Esophagus muscularis mucosa (tissue), 4 donors: ENCODE results near the gene PTPN6. TPM values are rescaled to one million over a fixed set of nuclear protein-coding genes. Genes with fewer than 3 reads are reported as not detected.

ENCODE experiments used
- DNase-seq: peaks from one replicate; pipeline ENCODE4 v3.0.0-alpha.2; 2017; ENCODE audit errors: extremely low spot score
- H3K27ac ChIP-seq, 4 donors: fragments of 200-600 bp; sonication (generic); replicated peaks in 1 of 4; 1 replicate in 3 of 4; 2 replicates in 1 of 4; pipeline ENCODE4 v1.5.1; 2016 to 2019; ENCODE audit warnings: mild to moderate bottlenecking in 1 of 4
- H3K27me3 ChIP-seq, 4 donors: fragments of 200-600 bp; sonication (generic); one replicate each; pipeline versions ENCODE4 v1.5.1 to v1.6.0; 2016 to 2019
- H3K36me3 ChIP-seq, 4 donors: fragments of 200-600 bp; sonication (generic); one replicate each; pipeline ENCODE4 v1.5.1; 2016 to 2019
- H3K4me1 ChIP-seq, 4 donors: fragments of 200-600 bp; sonication (generic); one replicate each; pipeline ENCODE4 v1.5.1; 2016 to 2019
- H3K4me3 ChIP-seq, 4 donors: fragments of 200-600 bp; sonication (generic); 1 replicate in 2 of 4; 2 replicates in 2 of 4; pipeline ENCODE4 v1.5.1; 2016 to 2019; ENCODE audit warnings: mild to moderate bottlenecking in 4 of 4, moderate library complexity in 1 of 4
- H3K9me3 ChIP-seq, 4 donors: fragments of 200-600 bp; sonication (generic); 1 replicate in 3 of 4; 2 replicates in 1 of 4; pipeline ENCODE4 v1.5.1; 2016 to 2019
- CTCF ChIP-seq, 3 experiments: fragments of 200-600 bp in 2 of 3; fragments of 450-650 bp in 1 of 3; sonication (generic) in 2 of 3; IDR thresholded peaks; one replicate each; pipeline ENCODE4 v1.5.1; 2017 to 2019; ENCODE audit warnings: antibody characterized with exemption in 3 of 3, mild to moderate bottlenecking in 2 of 3, moderate library complexity in 1 of 3
- EP300 ChIP-seq: sonication (generic); formaldehyde crosslinking; IDR thresholded peaks from one replicate; pipeline ENCODE4 v1.6.1; 2017; ENCODE audit warnings: antibody characterized with exemption
- POLR2A ChIP-seq: fragments of 450-650 bp; IDR thresholded peaks from one replicate; pipeline ENCODE4 v1.6.1; 2017; ENCODE audit warnings: antibody characterized with exemption, moderate library complexity, mild to moderate bottlenecking, low read depth
- POLR2AphosphoS5 ChIP-seq, 2 donors: sonication (generic); formaldehyde crosslinking; IDR thresholded peaks; one replicate each; pipeline ENCODE4 v1.6.1; 2017; ENCODE audit warnings: antibody characterized with exemption in 2 of 2
- WGBS: methylation state at CpG from one replicate; pipeline ENCODE4 v1.1.5; 2018; 5-methylcytosine and 5-hydroxymethylcytosine counted together
- intact Hi-C: fragments of 100-400 bp; cut with DNase I; formaldehyde crosslinking; loops from one replicate; pipeline ENCODE4 v1.15.1; 2023
- total RNA-seq, 4 donors: library from RNA; depleted of rRNA; stranded (reverse); fragments of >200 nt; gene quantifications; one replicate each; pipeline versions ENCODE4 v1.1.0 to v1.2.1, GENCODE V29; 2016

Gene PTPN6
- total RNA-seq, 4 donors from 2014 or later = 9.1 to 16.9 (median 13.3) TPM

GRCh38 chr12:6955108-6956020 lies 4.2 kb downstream of the PTPN6 start:
- Histone ChIP-seq H3K36me3 (no peaks in the 10 kb centered on the region), H3K9me3 (no peaks in the 10 kb centered on the region), H3K4me1 (peaks cover 10 to 32% (median 25%) of the 10 kb centered on the region in 4 donors), H3K27me3 (no peaks in the 10 kb centered on the region), H3K4me3 (no peak overlapping the region), H3K27ac (no peak overlapping the region)
- intact Hi-C loops = no loop called here
- no peak for TF ChIP-seq EP300
- no peak for TF ChIP-seq POLR2A
- TF ChIP-seq CTCF (IDR thresholded peaks at IDR 0.05) = no peak
- TF ChIP-seq POLR2AphosphoS5 (IDR thresholded peaks at IDR 0.05) = no peak
- 94% methylated on average over 11 of the region's 22 CpGs for WGBS
- no peak for DNase-seq

GRCh38 chr12:6956021-6956727 lies 5.0 kb downstream of the PTPN6 start:
- Histone ChIP-seq H3K36me3 (no peaks in the 10 kb centered on the region), H3K27me3 (no peaks in the 10 kb centered on the region), H3K27ac (no peak overlapping the region), H3K9me3 (no peaks in the 10 kb centered on the region), H3K4me3 (no peak overlapping the region), H3K4me1 (peaks cover 18 to 40% (median 33%) of the 10 kb centered on the region in 4 donors)
- WGBS = 71% methylated on average over 6 of the region's 28 CpGs
- TF ChIP-seq POLR2A = no peak
- TF ChIP-seq POLR2AphosphoS5 (IDR thresholded peaks at IDR 0.05) = no peak
- no peak for TF ChIP-seq EP300
- TF ChIP-seq CTCF (IDR thresholded peaks at IDR 0.05) = no peak
- intact Hi-C loops = no loop called here
- DNase-seq = no peak

GRCh38 chr12:6957151-6957701 lies 6.1 kb downstream of the PTPN6 start:
- intact Hi-C loops = no loop called here
- no peaks in the 10 kb centered on the region for H3K27me3 ChIP-seq
- no peak for TF ChIP-seq POLR2A
- no peak for TF ChIP-seq POLR2AphosphoS5 (IDR thresholded peaks at IDR 0.05)
- no peak for TF ChIP-seq EP300
- H3K4me1 ChIP-seq = peaks cover 28 to 50% (median 44%) of the 10 kb centered on the region in 4 donors
- no peak overlapping the region for H3K27ac ChIP-seq
- no peak for DNase-seq
- WGBS = 89% methylated on average over 9 of the region's 20 CpGs
- H3K36me3 ChIP-seq = no peaks in the 10 kb centered on the region
- H3K4me3 ChIP-seq = no peak overlapping the region
- no peaks in the 10 kb centered on the region for H3K9me3 ChIP-seq

- H3K36me3 ChIP-seq = no peaks in the 10 kb centered on the region
Measured at GRCh38 chr12:6957741-6958608, 6.8 kb downstream of the PTPN6 start.

More at GRCh38 chr12:6957741-6958608, 6.8 kb downstream of the PTPN6 start:
- Histone ChIP-seq H3K27ac (peak overlapping the region in 2 of 4 donors; percentile 34 to 46), H3K4me1 (peaks cover 35 to 55% (median 49%) of the 10 kb centered on the region in 4 donors), H3K9me3 (no peaks in the 10 kb centered on the region), H3K27me3 (no peaks in the 10 kb centered on the region), H3K4me3 (no peak overlapping the region)
- intact Hi-C loops = no loop called here
- TF ChIP-seq CTCF (IDR thresholded peaks at IDR 0.05) = no peak
- TF ChIP-seq POLR2A = no peak
- TF ChIP-seq POLR2AphosphoS5 (IDR thresholded peaks at IDR 0.05) = no peak
- no peak for TF ChIP-seq EP300
- 78% methylated on average over 16 of the region's 28 CpGs for WGBS
- DNase-seq = no peak
